Gastrocnemius medialis (tissue), 4 donors: Measurements from ENCODE around the gene WNT7A. TPM values are rescaled to one million over a fixed set of nuclear protein-coding genes. Genes with fewer than 3 reads are reported as not detected.

Source experiments
- ATAC-seq, 2 donors: fragments of 150-250 bp; one replicate each; pipeline ENCODE4 v1.9.1; 2016
- DNase-seq, 2 donors: peaks; one replicate each; pipeline ENCODE4 v3.0.0-alpha.2; 2019
- H3K27ac ChIP-seq, 4 donors: fragments of 200-600 bp; sonication (generic); 1 replicate in 1 of 4; 2 replicates in 3 of 4; pipeline ENCODE4 v1.5.1; 2016 to 2018; ENCODE audit warnings: mild to moderate bottlenecking in 2 of 4, moderate library complexity in 1 of 4
- H3K27me3 ChIP-seq, 3 donors: fragments of 200-600 bp; sonication (generic) in 2 of 3; 1 replicate in 1 of 3; 2 replicates in 2 of 3; pipeline versions ENCODE4 v1.5.1 to v1.6.0; 2016 to 2019; ENCODE audit warnings: mild to moderate bottlenecking in 1 of 3, moderate library complexity in 1 of 3
- H3K36me3 ChIP-seq, 2 donors: fragments of 200-600 bp; sonication (generic) in 1 of 2; one replicate each; pipeline ENCODE4 v1.5.1; 2017 to 2018
- H3K4me1 ChIP-seq, 2 donors: fragments of 200-600 bp; sonication (generic) in 1 of 2; one replicate each; pipeline ENCODE4 v1.5.1; 2016 to 2017; ENCODE audit warnings: mild to moderate bottlenecking in 2 of 2
- H3K4me3 ChIP-seq, 4 donors: fragments of 200-600 bp; sonication (generic) in 3 of 4; 1 replicate in 1 of 4; 2 replicates in 3 of 4; pipeline ENCODE4 v1.5.1; 2016 to 2019; ENCODE audit warnings: mild to moderate bottlenecking in 2 of 4
- H3K9me3 ChIP-seq, 3 donors: fragments of 200-600 bp; sonication (generic) in 2 of 3; 1 replicate in 1 of 3; 2 replicates in 2 of 3; pipeline ENCODE4 v1.5.1; 2016 to 2019
- CTCF ChIP-seq, 5 experiments: fragments of 450-650 bp in 3 of 5; fragments of 200-600 bp in 2 of 5; sonication (generic) in 2 of 5; IDR thresholded peaks in 4 of 5; conservative IDR thresholded peaks in 1 of 5; 1 replicate in 4 of 5; 2 replicates in 1 of 5; pipeline ENCODE4 v1.5.1; 2016 to 2019; ENCODE audit warnings: antibody characterized with exemption in 5 of 5, mild to moderate bottlenecking in 3 of 5, moderate library complexity in 3 of 5
- POLR2A ChIP-seq, 2 donors: fragments of 450-650 bp; IDR thresholded peaks; one replicate each; pipeline ENCODE4 v1.6.1; 2017; ENCODE audit warnings: antibody characterized with exemption in 2 of 2, mild to moderate bottlenecking in 2 of 2, moderate library complexity in 2 of 2
- in situ Hi-C, 4 donors: fragments of 200-750 bp; cut with MboI; loops; one replicate each; pipeline versions ENCODE4 v1.15.0 to v1.8.0; 2017; ENCODE audit warnings: low sequenced_read_pairs in 4 of 4
- intact Hi-C: fragments of 100-400 bp; cut with DNase I; formaldehyde crosslinking; loops from one replicate; pipeline ENCODE4 v1.15.1; 2023; ENCODE audit warnings: low total_unique reads
- total RNA-seq, 4 donors: library from RNA; depleted of rRNA; stranded (reverse); fragments of >200 nt; gene quantifications; one replicate each; pipeline versions ENCODE4 v1.1.0 to v1.2.3, GENCODE V29; 2016

The WNT7A gene
- total RNA-seq, 4 donors from 2014 or later, result not detected

GRCh38 chr3:13823692-13824091 lies 56.2 kb downstream of the WNT7A start:
- Histone ChIP-seq H3K4me3 (no peak overlapping the region), H3K27me3 (no peaks in the 10 kb centered on the region), H3K27ac (no peak overlapping the region), H3K36me3 (no peaks in the 10 kb centered on the region), H3K4me1 (no peaks in the 10 kb centered on the region), H3K9me3 (no peaks in the 10 kb centered on the region)
- intact Hi-C loops (no loop called here), in situ Hi-C loops (no loop called here)
- TF ChIP-seq POLR2A (IDR thresholded peaks at IDR 0.05) (no peak), CTCF (IDR thresholded peaks at IDR 0.05 in 4 of 5, conservative IDR thresholded peaks at IDR 0.05 in 1 of 5) (no peak)
- ATAC-seq (no peak), DNase-seq (no peak)

GRCh38 chr3:13822871-13823585 lies 56.8 kb downstream of the WNT7A start:
- TF ChIP-seq CTCF (IDR thresholded peaks at IDR 0.05 in 4 of 5, conservative IDR thresholded peaks at IDR 0.05 in 1 of 5) (no peak), POLR2A (IDR thresholded peaks at IDR 0.05) (no peak)
- DNase-seq, result no peak
- Histone ChIP-seq H3K4me3 (no peak overlapping the region), H3K36me3 (no peaks in the 10 kb centered on the region), H3K27me3 (no peaks in the 10 kb centered on the region), H3K4me1 (no peaks in the 10 kb centered on the region), H3K27ac (no peak overlapping the region), H3K9me3 (no peaks in the 10 kb centered on the region)
- in situ Hi-C loops (no loop called here), intact Hi-C loops (no loop called here)
- ATAC-seq, result no peak

GRCh38 chr3:13822042-13822441 lies 57.8 kb downstream of the WNT7A start:
- Histone ChIP-seq H3K36me3 (no peaks in the 10 kb centered on the region), H3K4me3 (no peak overlapping the region), H3K4me1 (no peaks in the 10 kb centered on the region), H3K27ac (no peak overlapping the region), H3K9me3 (no peaks in the 10 kb centered on the region), H3K27me3 (no peaks in the 10 kb centered on the region)
- intact Hi-C loops, result no loop called here
- DNase-seq (no peak), ATAC-seq (no peak)
- no peak for TF ChIP-seq POLR2A (IDR thresholded peaks at IDR 0.05)
- in situ Hi-C loops, result no loop called here

- in situ Hi-C loops, result no loop called here
- no peak for ATAC-seq
These were observed 58.7 kb downstream of the WNT7A start for GRCh38 chr3:13821126-13821525.

GRCh38 chr3:13818919-13819318 lies 61.0 kb downstream of the WNT7A start:
- Histone ChIP-seq H3K4me1 (no peaks in the 10 kb centered on the region), H3K27me3 (no peaks in the 10 kb centered on the region), H3K36me3 (no peaks in the 10 kb centered on the region), H3K9me3 (peaks cover 2 to 19% (median 4%) of the 10 kb centered on the region in 3 donors), H3K4me3 (no peak overlapping the region), H3K27ac (no peak overlapping the region)
- no peak for TF ChIP-seq CTCF (IDR thresholded peaks at IDR 0.05 in 4 of 5, conservative IDR thresholded peaks at IDR 0.05 in 1 of 5)
- TF ChIP-seq POLR2A (IDR thresholded peaks at IDR 0.05), result no peak
- in situ Hi-C loops, result no loop called here
- intact Hi-C loops, result no loop called here
- no peak for DNase-seq
- no peak for ATAC-seq

More at GRCh38 chr3:13821126-13821525, 58.7 kb downstream of the WNT7A start:
- H3K4me3 ChIP-seq, result no peak overlapping the region
- H3K27me3 ChIP-seq, result no peaks in the 10 kb centered on the region
- H3K36me3 ChIP-seq, result no peaks in the 10 kb centered on the region
- DNase-seq, result no peak
- no peaks in the 10 kb centered on the region for H3K4me1 ChIP-seq
- H3K27ac ChIP-seq, result no peak overlapping the region
- intact Hi-C loops, result no loop called here
- TF ChIP-seq POLR2A (IDR thresholded peaks at IDR 0.05), result no peak
- TF ChIP-seq CTCF (IDR thresholded peaks at IDR 0.05 in 4 of 5, conservative IDR thresholded peaks at IDR 0.05 in 1 of 5), result no peak
- peaks cover 0 to 2% (median 0%) of the 10 kb centered on the region in 3 donors for H3K9me3 ChIP-seq
